Testis (tissue), 3 donors: Measurements from ENCODE around the gene C16orf87. TPM values are rescaled to one million over a fixed set of nuclear protein-coding genes. Genes with fewer than 3 reads are reported as not detected.

ENCODE experiments used
- DNase-seq: peaks from one replicate; pipeline ENCODE4 v3.0.0-alpha.2; 2019
- H3K27ac ChIP-seq, 2 donors: fragments of 200-600 bp; sonication (generic); one replicate each; pipeline ENCODE4 v1.5.1; 2019
- H3K27me3 ChIP-seq: fragments of 200-600 bp; sonication (generic); one replicate; pipeline ENCODE4 v1.5.1; 2019
- H3K36me3 ChIP-seq: fragments of 200-600 bp; sonication (generic); one replicate; pipeline ENCODE4 v1.5.1; 2017; ENCODE audit warnings: low read depth; ENCODE audit errors: missing control alignments
- H3K4me1 ChIP-seq: fragments of 200-600 bp; sonication (generic); one replicate; pipeline ENCODE4 v1.5.1; 2019
- H3K4me3 ChIP-seq, 2 donors: fragments of 200-600 bp; sonication (generic); one replicate each; pipeline ENCODE4 v1.5.1; 2017 to 2019
- H3K9me3 ChIP-seq: fragments of 200-600 bp; sonication (generic); one replicate; pipeline ENCODE4 v1.5.1; 2017
- CTCF ChIP-seq, 3 experiments: fragments of 450-650 bp in 2 of 3; fragments of 200-600 bp in 1 of 3; sonication (generic) in 1 of 3; IDR thresholded peaks; one replicate each; pipeline ENCODE4 v1.5.1; 2016 to 2019; ENCODE audit warnings: antibody characterized with exemption in 3 of 3, mild to moderate bottlenecking in 2 of 3, moderate library complexity in 1 of 3
- POLR2A ChIP-seq: fragments of 450-650 bp; IDR thresholded peaks from one replicate; pipeline ENCODE4 v1.6.1; 2017; ENCODE audit warnings: antibody characterized with exemption, mild to moderate bottlenecking, moderate library complexity
- WGBS, 2 donors: methylation state at CpG; one replicate each; pipeline ENCODE4 v1.1.5; 2018; 5-methylcytosine and 5-hydroxymethylcytosine counted together
- intact Hi-C: fragments of 100-400 bp; cut with DNase I; formaldehyde crosslinking; loops from one replicate; pipeline ENCODE4 v1.15.1; 2023; ENCODE audit warnings: low total_unique reads
- polyA plus RNA-seq: library from polyadenylated mRNA; stranded (reverse); fragments of 350-450 nt; fragmentation: Illumina TruSeq; extraction: RNeasy Lipid Tissue Mini Kit (QIAGEN cat#74804); gene quantifications from one replicate; pipeline ENCODE4 v1.2.3, GENCODE V29; 2014; ENCODE audit warnings: low read depth, low replicate concordance; ENCODE audit not compliant: insufficient read depth
- total RNA-seq, 2 donors: library from RNA; depleted of rRNA; stranded (reverse); fragments of >200 nt; gene quantifications; one replicate each; pipeline ENCODE4 v1.2.3, GENCODE V29; 2016

C16orf87 gene
- total and polyA plus RNA-seq, 3 donors from 2014 or later = 32.0 to 45.4 (median 44.9) TPM

GRCh38 chr16:46751381-46751780 is 79.6 kb downstream of the C16orf87 start:
- peaks cover 3% of the 10 kb centered on the region for H3K4me1 ChIP-seq
- intact Hi-C loops = no loop called here
- no peak overlapping the region for H3K27ac ChIP-seq

GRCh38 chr16:46748775-46749705 is 81.9 kb downstream of the C16orf87 start:
- H3K27ac ChIP-seq = no peak overlapping the region
- WGBS, 2 donors = 58 to 75% methylated on average over 10 to 20 of the region's 20 CpGs
- H3K9me3 ChIP-seq = no peaks in the 10 kb centered on the region
- H3K4me1 ChIP-seq = peaks cover 3% of the 10 kb centered on the region
- H3K27me3 ChIP-seq = no peaks in the 10 kb centered on the region
- H3K4me3 ChIP-seq = no peak overlapping the region
- intact Hi-C loops = no loop called here
- DNase-seq = peak; percentile 58
- TF ChIP-seq CTCF (IDR thresholded peaks at IDR 0.05) = no peak
- no peak for TF ChIP-seq POLR2A
- H3K36me3 ChIP-seq = no peaks in the 10 kb centered on the region

More at GRCh38 chr16:46751381-46751780, 79.6 kb downstream of the C16orf87 start:
- Histone ChIP-seq H3K36me3 (no peaks in the 10 kb centered on the region), H3K9me3 (no peaks in the 10 kb centered on the region), H3K4me3 (no peak overlapping the region), H3K27me3 (no peaks in the 10 kb centered on the region)
- DNase-seq = no peak
- 85 to 91% methylated on average over 6 to 7 of the region's 7 CpGs for WGBS, 2 donors
- TF ChIP-seq CTCF (IDR thresholded peaks at IDR 0.05) = no peak
- TF ChIP-seq POLR2A = no peak

GRCh38 chr16:46747777-46748651 is 83.0 kb downstream of the C16orf87 start, which contains the start of gene MYLK3:
TSS of gene MYLK3 (minus strand) at chr16:46748344. CDS start at chr16:46748193, 151 bp downstream.
- Histone ChIP-seq H3K4me3 (no peak within 1 kb of the TSS), H3K27me3 (no peaks in the 10 kb centered on the region), H3K36me3 (no peaks in the 10 kb centered on the region), H3K9me3 (no peaks in the 10 kb centered on the region), H3K4me1 (peaks cover 9% of the 10 kb centered on the region), H3K27ac (no peak within 1 kb of the TSS)
- no peak for TF ChIP-seq POLR2A
- TF ChIP-seq CTCF (IDR thresholded peaks at IDR 0.05) = no peak
- 76 to 78% methylated on average over 15 to 25 of the region's 25 CpGs for WGBS, 2 donors
- intact Hi-C loops = no loop called here
- DNase-seq = peak; percentile 12

GRCh38 chr16:46746821-46747776 is 83.9 kb downstream of the C16orf87 start:
- peaks cover 15% of the 10 kb centered on the region for H3K4me1 ChIP-seq
- no peak overlapping the region for H3K4me3 ChIP-seq
- H3K27me3 ChIP-seq = no peaks in the 10 kb centered on the region
- no peak overlapping the region for H3K27ac ChIP-seq
- TF ChIP-seq POLR2A (no peak), CTCF (IDR thresholded peaks at IDR 0.05) (no peak)
- intact Hi-C loops = no loop called here
- H3K36me3 ChIP-seq = no peaks in the 10 kb centered on the region
- H3K9me3 ChIP-seq = no peaks in the 10 kb centered on the region
- 90% methylated on average over 8 to 15 of the region's 15 CpGs for WGBS, 2 donors
- DNase-seq = no peak
